HG03354 (cell line): ENCODE results near the gene CDK15.

Experiments used
- ATAC-seq: cut with Tn5 transposase; IDR thresholded peaks from one replicate; pipeline ENCODE4 v1.9.1; 2021; ENCODE audit warnings: mild to moderate bottlenecking; ENCODE audit not compliant: unreplicated experiment, poor library complexity, severe bottlenecking

The CDK15 gene

GRCh38 chr2:201858281-201859184 lies 52.2 kb downstream of the CDK15 start:
- ATAC-seq, result no peak

- ATAC-seq, result no peak
These were observed 53.6 kb downstream of the CDK15 start for GRCh38 chr2:201859949-201860348.

- peak; percentile 83 for ATAC-seq
These were observed 54.3 kb downstream of the CDK15 start for GRCh38 chr2:201860636-201861066.

- no peak for ATAC-seq
These were observed 56.5 kb downstream of the CDK15 start for GRCh38 chr2:201862843-201863242.

GRCh38 chr2:201866643-201867473 lies 60.5 kb downstream of the CDK15 start:
- ATAC-seq, result no peak

GRCh38 chr2:201871471-201871870 lies 65.1 kb downstream of the CDK15 start:
- ATAC-seq, result no peak

- no peak for ATAC-seq
These were observed 66.3 kb downstream of the CDK15 start for GRCh38 chr2:201872591-201872990.

- no peak for ATAC-seq
These were observed 73.7 kb downstream of the CDK15 start for GRCh38 chr2:201879996-201880395.

GRCh38 chr2:201880579-201880978 lies 74.2 kb downstream of the CDK15 start:
- peak; percentile 1 for ATAC-seq

GRCh38 chr2:201880993-201881611 lies 74.8 kb downstream of the CDK15 start:
- ATAC-seq, result peak; percentile 79

GRCh38 chr2:201881741-201882140 lies 75.4 kb downstream of the CDK15 start:
- ATAC-seq, result no peak

- no peak for ATAC-seq
These were observed 76.2 kb downstream of the CDK15 start for GRCh38 chr2:201882353-201883090.

GRCh38 chr2:201883606-201884369 lies 77.5 kb downstream of the CDK15 start:
- ATAC-seq, result no peak

- ATAC-seq, result no peak
These were observed 80.2 kb downstream of the CDK15 start for GRCh38 chr2:201886504-201886903.

GRCh38 chr2:201887773-201888425 lies 81.6 kb downstream of the CDK15 start:
- ATAC-seq, result no peak

- no peak for ATAC-seq
These were observed 82.1 kb downstream of the CDK15 start for GRCh38 chr2:201888426-201888800.

- ATAC-seq, result no peak
These were observed 84.1 kb downstream of the CDK15 start for GRCh38 chr2:201890453-201890852.

GRCh38 chr2:201891676-201892075 lies 85.3 kb downstream of the CDK15 start:
- no peak for ATAC-seq
